GM10266 (cell line): ENCODE results near the gene H1-8.

Experiments
- DNase-seq: peaks from one replicate; pipeline ENCODE4 v3.0.0; 2012; ENCODE audit errors: extremely low spot score
- CTCF ChIP-seq: IDR thresholded peaks from 2 replicates; pipeline ENCODE4 v1.5.1; 2012; ENCODE audit warnings: mild to moderate bottlenecking, low read depth; ENCODE audit not compliant: control insufficient read depth, insufficient read depth; ENCODE audit errors: missing control alignments

The H1-8 gene

DNA sequence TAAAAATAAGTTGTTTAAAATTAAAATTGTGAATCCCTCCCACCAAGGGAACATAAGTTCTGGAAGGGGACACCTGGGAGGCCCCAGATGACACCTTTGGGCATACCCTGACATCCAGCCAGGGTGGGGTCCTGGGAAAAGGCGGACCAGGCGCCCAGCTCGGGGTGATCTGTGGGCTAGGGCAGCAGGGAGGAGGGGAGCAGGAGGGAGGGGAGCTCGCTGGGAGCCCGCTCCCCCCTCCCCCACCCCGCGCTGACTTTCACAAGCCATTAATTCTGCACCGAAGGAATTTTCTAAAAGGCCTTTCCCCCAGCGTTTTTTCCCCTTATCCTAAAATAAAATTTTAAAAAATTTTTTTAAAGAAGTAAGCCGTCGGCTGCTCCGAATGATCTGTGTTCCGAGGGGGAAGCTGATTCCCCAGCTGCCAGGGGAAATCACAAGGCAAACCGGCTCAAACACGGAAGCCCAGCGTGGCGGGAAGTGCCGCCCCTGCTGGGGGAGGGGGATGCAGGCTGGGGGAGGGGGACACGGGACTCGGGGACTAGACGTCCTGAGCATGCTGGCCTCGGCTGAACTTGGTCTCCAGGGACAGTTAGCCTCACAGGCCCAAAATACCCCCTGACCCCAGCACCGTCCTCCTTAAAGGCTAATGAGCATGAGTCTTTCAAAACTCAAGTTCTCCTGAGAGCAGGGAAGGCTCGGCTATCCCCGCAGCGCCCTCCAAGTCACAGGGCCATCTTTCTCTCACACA, 49.6 kb downstream of the H1-8 start:
- no peak for DNase-seq
- TF ChIP-seq CTCF, result no peak

DNA sequence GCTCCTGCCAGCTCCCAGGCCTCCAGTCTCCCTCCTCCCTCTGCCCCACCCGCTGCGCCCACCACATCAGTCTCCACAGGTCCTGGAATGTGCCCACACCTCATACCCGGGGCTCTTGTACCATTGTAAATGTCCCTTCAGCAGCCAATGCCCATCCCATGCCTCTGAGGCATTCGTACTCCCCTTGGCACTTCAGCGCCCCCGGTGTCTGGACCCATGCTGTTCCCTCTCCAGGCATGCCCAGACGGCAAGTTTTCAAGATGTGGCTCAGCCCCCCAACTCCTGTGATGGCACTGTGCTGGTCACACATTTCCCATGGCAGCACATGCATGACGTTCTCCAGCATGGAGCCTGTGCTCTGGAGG, 50.2 kb downstream of the H1-8 start:
- peak; percentile 4 for TF ChIP-seq CTCF
- no peak for DNase-seq

- no peak for DNase-seq
These were observed 50.8 kb downstream of the H1-8 start for GRCh38 chr3:129593595-129594339.

GRCh38 chr3:129594409-129594808, 51.4 kb downstream of the H1-8 start:
- no peak for DNase-seq
- TF ChIP-seq CTCF, result no peak

More at GRCh38 chr3:129593595-129594339, 50.8 kb downstream of the H1-8 start:
- TF ChIP-seq CTCF, result no peak

DNA sequence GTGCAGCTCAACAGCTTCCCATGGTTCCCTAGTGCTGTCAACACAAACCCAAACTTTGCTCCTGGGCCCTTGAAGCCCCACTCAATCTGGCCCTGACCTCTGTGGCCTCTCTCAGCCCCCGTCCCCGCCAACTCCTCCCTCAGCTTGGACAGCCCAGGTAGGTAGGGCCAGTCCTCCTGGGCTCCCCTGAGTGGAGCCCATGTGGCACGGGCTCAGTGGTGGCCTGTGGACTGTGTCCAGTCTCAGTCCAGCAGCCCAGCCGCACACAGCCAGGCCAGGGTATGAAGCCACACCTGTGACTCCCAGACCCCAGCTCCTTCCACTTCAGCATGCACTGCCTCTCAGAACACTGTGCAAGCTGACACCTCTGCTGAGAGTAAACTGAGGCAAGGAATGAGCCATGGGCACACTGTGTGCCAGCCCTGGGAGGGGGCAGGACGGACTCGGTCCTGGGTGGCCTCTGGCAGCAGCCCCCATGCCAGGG, 52.0 kb downstream of the H1-8 start:
- no peak for TF ChIP-seq CTCF
- DNase-seq, result no peak

DNA sequence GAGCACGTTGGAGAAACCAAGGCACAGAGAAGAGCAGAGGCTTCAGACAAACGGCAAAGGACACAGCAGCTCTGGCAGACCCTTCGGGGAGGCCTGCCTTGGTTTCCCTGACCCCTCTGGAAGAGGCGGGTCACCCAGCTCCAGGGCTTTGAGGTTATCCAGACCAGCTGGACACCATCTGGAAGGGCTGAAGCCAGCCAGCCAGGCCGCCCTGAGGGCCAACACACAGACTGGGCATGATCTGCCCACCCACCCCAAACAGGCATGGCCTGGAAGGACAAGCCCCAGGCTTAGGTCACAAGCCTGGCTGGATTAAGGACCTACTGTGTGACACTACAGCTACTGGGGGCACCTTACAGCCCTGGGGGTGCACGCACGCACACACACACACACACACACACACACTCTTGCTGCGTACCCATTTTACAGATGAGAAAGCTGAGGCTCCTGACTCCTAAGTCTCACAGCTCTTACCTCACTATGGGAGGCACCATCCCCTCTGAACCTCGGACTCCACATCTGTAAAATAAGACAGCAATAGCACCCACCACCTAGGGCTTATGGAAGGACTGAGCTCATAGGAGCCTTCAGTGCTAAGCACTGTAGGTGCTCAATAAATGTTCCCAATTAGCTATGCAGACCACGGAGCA, 52.7 kb downstream of the H1-8 start:
- TF ChIP-seq CTCF, result no peak
- DNase-seq, result no peak
